ENCODE results near the gene CASP5.

Gene CASP5

GRCh38 chr11:105000167-105000566 lies 22.8 kb downstream of the CASP5 start:
- no peak for DNase-seq (ENCODE audit: extremely low read depth, low read depth)

GRCh38 chr11:104999721-105000120 lies 23.2 kb downstream of the CASP5 start:
- DNase-seq (ENCODE audit: extremely low read depth, low read depth), result no peak

More at GRCh38 chr11:105000167-105000566, 22.8 kb downstream of the CASP5 start:
- TF ChIP-seq CTCF (IDR thresholded peaks at IDR 0.05; ENCODE audit: low read depth, low read length), result no peak

GRCh38 chr11:104997288-104997687 lies 25.7 kb downstream of the CASP5 start:
- TF ChIP-seq CTCF (IDR thresholded peaks at IDR 0.05; ENCODE audit: low read depth, low read length), result no peak; the same call in none of the 2 replicates
- DNase-seq (ENCODE audit: extremely low read depth, low read depth), result no peak

More at GRCh38 chr11:104999721-105000120, 23.2 kb downstream of the CASP5 start:
- no peak for TF ChIP-seq CTCF (IDR thresholded peaks at IDR 0.05; ENCODE audit: low read depth, low read length)

- TF ChIP-seq CTCF (IDR thresholded peaks at IDR 0.05; ENCODE audit: low read depth, low read length), result no peak
- DNase-seq (ENCODE audit: extremely low read depth, low read depth), result no peak
Measured at GRCh38 chr11:104995001-104995408, 28.0 kb downstream of the CASP5 start.

GRCh38 chr11:104992781-104993180 lies 30.2 kb downstream of the CASP5 start:
- DNase-seq (ENCODE audit: extremely low read depth, low read depth), result no peak
- TF ChIP-seq CTCF (IDR thresholded peaks at IDR 0.05; ENCODE audit: low read depth, low read length), result no peak

GRCh38 chr11:104991994-104992393 lies 31.0 kb downstream of the CASP5 start:
- DNase-seq (ENCODE audit: extremely low read depth, low read depth), result no peak
- no peak for TF ChIP-seq CTCF (IDR thresholded peaks at IDR 0.05; ENCODE audit: low read depth, low read length)

GRCh38 chr11:104984808-104985207 lies 38.2 kb downstream of the CASP5 start:
- DNase-seq (ENCODE audit: extremely low read depth, low read depth), result no peak
- no peak for TF ChIP-seq CTCF (IDR thresholded peaks at IDR 0.05; ENCODE audit: low read depth, low read length)
